B cell (primary cell): ENCODE data around the gene GLB1L3.

Experiments used
- CTCF ChIP-seq: fragments of 200-600 bp; IDR thresholded peaks from one replicate; pipeline ENCODE4 v1.8.0; 2022; ENCODE audit warnings: antibody characterized with exemption, mild to moderate bottlenecking
- EZH2 ChIP-seq: IDR thresholded peaks from 2 replicates; pipeline ENCODE4 v1.6.1; 2012; ENCODE audit warnings: borderline replicate concordance, low read depth, mild to moderate bottlenecking, moderate library complexity, low read length; ENCODE audit not compliant: insufficient read depth, poor library complexity, severe bottlenecking

GRCh38 chr11:134347441-134347840 lies 71.3 kb downstream of the GLB1L3 start:
- no peak for TF ChIP-seq CTCF
- no peak for TF ChIP-seq EZH2
